ENCODE data around the gene IRF8. TPM values are rescaled to one million over a fixed set of nuclear protein-coding genes. Genes with fewer than 3 reads are reported as not detected.
A peak's percentile ranks its signal among the peaks of the same experiment; 100 is the strongest.

IRF8 gene
- total RNA-seq, 2 experiments from 2014 or later = 323 to 328 TPM

DNA sequence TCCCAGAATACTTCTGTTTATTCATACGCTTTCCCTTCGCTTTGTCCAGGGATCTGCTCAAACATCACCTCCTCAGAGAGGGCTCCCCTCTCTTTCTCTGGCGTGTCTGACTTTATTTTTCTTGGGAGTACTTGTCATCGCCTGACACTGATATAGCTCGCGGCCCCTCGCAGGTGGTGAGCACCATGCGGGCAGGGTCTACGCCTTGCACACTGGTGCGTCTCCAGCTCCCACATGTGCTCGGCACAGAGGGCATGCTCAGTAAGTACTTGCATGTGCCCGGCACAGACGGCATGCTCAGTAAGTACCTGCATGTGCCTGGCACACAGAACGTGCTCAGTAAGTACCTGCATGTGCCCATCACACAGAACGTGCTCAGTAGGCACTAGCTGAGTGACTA lies 57.5 kb downstream of the IRF8 start:
- DNase-seq = no peak
- H3K9me3 Mint-ChIP-seq = no peaks in the 10 kb centered on the region
- H3K36me3 Mint-ChIP-seq (ENCODE audit: low read depth) = no peaks in the 10 kb centered on the region
- H3K27me3 Mint-ChIP-seq (ENCODE audit: low read depth) = no peaks in the 10 kb centered on the region
- H3K27ac Mint-ChIP-seq = no peak overlapping the region
- CTCF ChIA-PET = no interaction called here
- H3K4me3 Mint-ChIP-seq = no peak overlapping the region
- H3K4me1 Mint-ChIP-seq (ENCODE audit: low read depth) = peaks cover 21% of the 10 kb centered on the region
- intact Hi-C loops (cut with micrococcal nuclease) = no loop called here

DNA sequence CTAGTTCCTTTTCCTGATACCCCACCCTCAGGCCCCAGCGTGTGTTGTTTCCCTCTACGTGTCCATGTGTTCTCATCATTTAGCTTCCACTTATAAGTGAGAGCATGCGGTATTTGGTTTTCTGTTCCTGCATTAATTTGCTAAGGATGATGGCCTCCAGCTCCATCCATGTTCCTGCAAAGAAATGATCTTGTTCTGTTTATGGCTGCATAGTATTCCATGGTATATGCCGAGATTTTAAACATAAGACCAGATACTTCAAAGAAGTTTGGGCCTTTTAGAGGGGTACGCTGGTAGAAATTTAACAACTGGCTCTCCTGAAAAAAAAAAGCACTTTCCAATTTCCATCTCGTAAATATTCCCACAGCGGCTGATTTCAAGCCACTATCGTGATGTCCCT lies 59.8 kb downstream of the IRF8 start:
- Mint-ChIP-seq H3K36me3 (ENCODE audit: low read depth) (no peaks in the 10 kb centered on the region), H3K9me3 (no peaks in the 10 kb centered on the region), H3K4me3 (no peak overlapping the region), H3K4me1 (ENCODE audit: low read depth) (peaks cover 21% of the 10 kb centered on the region), H3K27me3 (ENCODE audit: low read depth) (no peaks in the 10 kb centered on the region), H3K27ac (no peak overlapping the region)
- no peak for DNase-seq
- intact Hi-C loops (cut with micrococcal nuclease) = no loop called here
- CTCF ChIA-PET = interaction anchor here (0.6 kb wide), 1 partner anchor 1169 kb away, joined by 8 read pairs; no protein-coding TSS in a partner anchor

DNA sequence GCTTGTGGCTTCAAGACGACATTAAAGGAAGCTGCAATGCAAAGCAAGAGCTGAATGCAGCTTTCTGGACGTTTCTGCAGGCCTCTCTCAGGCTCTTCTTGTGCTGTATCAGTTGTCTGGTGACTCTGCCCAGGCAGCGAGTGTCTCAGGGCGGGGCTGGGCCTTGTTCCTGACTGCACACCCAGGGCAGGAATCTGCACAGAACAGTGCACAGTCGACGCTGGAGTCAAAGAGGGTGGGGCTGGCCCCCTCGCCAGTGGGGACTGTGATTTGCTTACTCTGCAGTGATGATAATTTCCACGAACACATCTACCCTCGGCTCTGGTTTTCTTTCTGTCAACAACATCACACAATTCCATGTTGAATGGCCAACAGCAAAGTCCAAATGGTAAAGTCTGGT lies 60.7 kb downstream of the IRF8 start:
- CTCF ChIA-PET = no interaction called here
- no peaks in the 10 kb centered on the region for H3K36me3 Mint-ChIP-seq (ENCODE audit: low read depth)
- intact Hi-C loops (cut with micrococcal nuclease) = no loop called here
- H3K9me3 Mint-ChIP-seq = no peaks in the 10 kb centered on the region
- no peak for DNase-seq
- H3K4me1 Mint-ChIP-seq (ENCODE audit: low read depth) = peaks cover 21% of the 10 kb centered on the region
- H3K27me3 Mint-ChIP-seq (ENCODE audit: low read depth) = no peaks in the 10 kb centered on the region
- no peak overlapping the region for H3K27ac Mint-ChIP-seq
- no peak overlapping the region for H3K4me3 Mint-ChIP-seq

DNA sequence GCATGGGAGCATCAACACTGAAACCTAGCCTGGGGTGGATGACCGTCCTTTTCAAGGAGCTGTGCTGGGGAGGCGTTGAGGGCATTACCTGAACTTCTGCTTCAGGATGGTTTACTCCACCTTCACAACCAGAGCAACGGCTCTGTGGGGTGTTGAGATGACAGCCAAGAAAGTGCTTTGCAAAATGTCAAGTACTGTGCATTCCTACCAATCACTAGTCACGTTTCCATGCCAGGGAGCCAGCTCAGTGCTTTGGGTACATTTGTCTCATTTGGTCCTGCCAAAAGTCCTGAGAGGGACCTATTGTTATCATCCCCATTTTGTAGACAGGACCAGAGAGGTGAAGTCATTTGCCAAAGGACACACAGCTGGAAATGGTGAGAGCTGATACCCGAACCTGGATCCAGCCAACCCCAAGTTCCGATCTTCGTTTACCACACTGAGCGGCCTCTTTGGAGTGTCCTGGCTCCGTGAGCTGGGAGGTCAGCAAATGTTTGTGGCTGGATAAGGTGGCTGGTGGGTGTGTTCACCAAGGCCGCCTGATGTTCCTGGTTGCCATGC lies 61.6 kb downstream of the IRF8 start:
- H3K27me3 Mint-ChIP-seq (ENCODE audit: low read depth) = no peaks in the 10 kb centered on the region
- H3K4me3 Mint-ChIP-seq = no peak overlapping the region
- no peaks in the 10 kb centered on the region for H3K36me3 Mint-ChIP-seq (ENCODE audit: low read depth)
- CTCF ChIA-PET = no interaction called here
- DNase-seq = no peak
- peaks cover 14% of the 10 kb centered on the region for H3K4me1 Mint-ChIP-seq (ENCODE audit: low read depth)
- intact Hi-C loops (cut with micrococcal nuclease) = no loop called here
- no peaks in the 10 kb centered on the region for H3K9me3 Mint-ChIP-seq
- no peak overlapping the region for H3K27ac Mint-ChIP-seq

DNA sequence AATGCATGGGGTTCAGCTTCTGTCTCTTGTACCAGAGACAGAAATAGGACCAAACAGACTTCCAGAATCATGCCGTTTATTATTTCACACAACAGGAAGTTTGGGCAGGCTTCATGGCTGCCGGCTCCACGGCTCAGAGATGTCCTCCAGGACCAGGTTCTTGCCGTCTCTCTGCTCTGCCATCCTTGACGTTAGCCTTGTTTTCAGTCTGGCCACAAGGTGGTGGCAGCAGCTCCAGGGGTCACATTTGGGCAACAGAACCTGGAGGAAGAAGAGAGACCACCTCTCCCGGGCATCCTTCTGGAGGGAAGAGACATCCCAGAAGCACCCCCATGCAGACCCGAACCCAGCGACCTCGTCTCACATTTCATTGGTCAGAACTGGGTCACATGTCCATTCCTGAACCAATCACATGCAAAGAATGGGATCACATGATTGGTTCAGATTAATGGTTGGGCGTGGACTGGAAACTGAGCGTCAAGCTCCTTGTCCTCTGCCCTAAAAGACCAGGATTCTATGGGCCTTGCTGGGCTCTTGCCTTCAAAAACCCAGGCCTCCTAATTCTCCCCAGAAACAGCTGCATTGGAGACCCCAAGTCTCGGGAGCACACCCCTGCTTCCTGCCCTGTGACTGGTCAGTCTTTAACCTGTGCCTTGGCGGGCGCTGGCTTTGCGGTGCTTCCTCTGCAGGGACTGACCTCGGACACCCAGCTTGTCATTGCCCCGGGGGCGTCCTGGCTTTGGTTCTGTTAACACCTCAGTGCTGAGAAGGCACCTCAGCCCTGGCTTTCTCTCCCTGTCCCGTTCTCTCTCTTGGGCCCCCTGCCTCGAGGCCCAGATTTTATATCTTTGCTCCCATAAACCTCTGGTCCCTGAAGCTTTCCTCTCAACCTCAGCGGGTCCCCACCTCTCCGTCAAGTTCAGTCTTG lies 63.3 kb downstream of the IRF8 start:
- no peaks in the 10 kb centered on the region for H3K9me3 Mint-ChIP-seq
- H3K36me3 Mint-ChIP-seq (ENCODE audit: low read depth) = no peaks in the 10 kb centered on the region
- no peak overlapping the region for H3K27ac Mint-ChIP-seq
- no peaks in the 10 kb centered on the region for H3K27me3 Mint-ChIP-seq (ENCODE audit: low read depth)
- CTCF ChIA-PET = interaction anchor here (3.2 kb wide), 1 partner anchor 25 kb away, joined by 8 read pairs; no protein-coding TSS in a partner anchor
- no peak overlapping the region for H3K4me3 Mint-ChIP-seq
- DNase-seq = no peak
- intact Hi-C loops (cut with micrococcal nuclease) = no loop called here
- peaks cover 8% of the 10 kb centered on the region for H3K4me1 Mint-ChIP-seq (ENCODE audit: low read depth)

DNA sequence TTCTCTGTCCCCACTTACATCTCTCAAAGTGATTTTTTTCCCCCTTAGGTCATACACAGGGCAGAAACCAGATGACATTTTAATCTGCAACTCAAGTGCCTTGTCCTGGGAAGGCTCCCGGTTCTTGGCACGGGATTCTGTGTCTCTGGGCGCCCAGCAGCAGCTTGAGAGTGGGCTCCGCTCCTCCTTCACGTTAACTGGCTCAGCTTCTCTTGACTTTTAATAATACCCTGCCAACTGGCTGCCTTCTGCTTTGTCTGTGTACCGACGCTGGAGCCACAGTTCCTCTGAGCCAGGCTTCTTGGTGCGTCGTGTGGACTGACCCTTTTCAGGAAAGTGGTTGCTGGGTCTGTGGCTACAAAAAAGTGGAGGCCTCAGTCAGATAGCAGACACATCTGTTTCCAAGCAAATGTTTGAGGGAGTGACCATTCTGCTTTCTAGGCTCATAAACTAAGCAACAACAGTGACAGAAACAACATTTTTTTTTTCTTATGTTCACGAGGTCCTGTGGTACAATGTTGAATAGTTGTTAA lies 64.9 kb downstream of the IRF8 start:
- Mint-ChIP-seq H3K27ac (no peak overlapping the region), H3K36me3 (ENCODE audit: low read depth) (no peaks in the 10 kb centered on the region), H3K4me3 (no peak overlapping the region), H3K4me1 (ENCODE audit: low read depth) (peaks cover 18% of the 10 kb centered on the region), H3K27me3 (ENCODE audit: low read depth) (no peaks in the 10 kb centered on the region), H3K9me3 (no peaks in the 10 kb centered on the region)
- no peak for DNase-seq
- intact Hi-C loops (cut with micrococcal nuclease) = no loop called here
- CTCF ChIA-PET = interaction anchor here (3.2 kb wide), 1 partner anchor 24 kb away, joined by 8 read pairs; no protein-coding TSS in a partner anchor

DNA sequence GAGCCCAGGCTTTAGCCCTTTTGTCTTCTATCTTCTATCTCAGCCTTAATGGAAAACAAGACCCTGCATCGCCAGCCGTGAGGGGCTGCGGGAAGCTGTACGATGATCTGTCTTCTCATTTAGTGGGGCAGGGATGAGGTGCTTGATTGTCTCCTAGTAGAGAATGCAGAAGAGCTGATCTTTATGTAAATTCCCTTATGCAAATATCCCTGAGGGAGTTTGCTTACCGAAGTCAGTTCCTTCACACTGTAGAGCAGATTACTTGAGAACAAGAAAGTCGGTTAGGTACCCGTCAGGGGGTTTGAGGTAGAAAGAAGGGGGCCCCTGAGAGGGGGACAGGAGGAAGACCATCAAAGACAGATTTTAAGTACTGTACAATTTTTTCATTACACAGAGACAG lies 66.2 kb downstream of the IRF8 start:
- Mint-ChIP-seq H3K4me3 (no peak overlapping the region), H3K27ac (no peak overlapping the region), H3K27me3 (ENCODE audit: low read depth) (no peaks in the 10 kb centered on the region), H3K4me1 (ENCODE audit: low read depth) (peaks cover 30% of the 10 kb centered on the region), H3K36me3 (ENCODE audit: low read depth) (no peaks in the 10 kb centered on the region), H3K9me3 (no peaks in the 10 kb centered on the region)
- CTCF ChIA-PET = interaction anchor here (1.0 kb wide), 1 partner anchor 14 kb away, joined by 3 read pairs; no protein-coding TSS in a partner anchor
- intact Hi-C loops (cut with micrococcal nuclease) = no loop called here
- DNase-seq = no peak

DNA sequence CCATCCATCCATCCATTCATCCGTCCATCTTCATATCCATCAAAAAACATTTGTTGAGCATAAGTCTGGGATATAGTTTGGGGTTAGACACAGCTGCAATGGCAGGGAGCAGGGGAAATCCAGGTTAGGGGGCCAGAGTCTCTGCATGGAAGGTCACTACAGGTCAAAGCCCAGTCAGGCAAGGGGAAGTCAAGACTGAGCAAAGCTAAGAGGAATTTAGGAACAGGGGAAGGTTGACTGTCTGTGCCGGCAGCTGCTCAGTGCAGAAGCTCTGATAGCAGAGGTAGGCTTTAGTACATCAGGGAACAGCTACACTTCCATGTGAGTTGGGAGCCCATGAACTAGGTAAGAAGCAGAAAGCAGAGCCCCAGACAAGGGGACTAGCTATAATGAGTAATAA lies 68.1 kb downstream of the IRF8 start:
- H3K36me3 Mint-ChIP-seq (ENCODE audit: low read depth) = no peaks in the 10 kb centered on the region
- no peak for DNase-seq
- CTCF ChIA-PET = interaction anchor here (1.1 kb wide), 1 partner anchor 17 kb away, joined by 4 read pairs; no protein-coding TSS in a partner anchor
- no peak overlapping the region for H3K27ac Mint-ChIP-seq
- H3K9me3 Mint-ChIP-seq = no peaks in the 10 kb centered on the region
- intact Hi-C loops (cut with micrococcal nuclease) = no loop called here
- peaks cover 2% of the 10 kb centered on the region for H3K27me3 Mint-ChIP-seq (ENCODE audit: low read depth)
- peaks cover 36% of the 10 kb centered on the region for H3K4me1 Mint-ChIP-seq (ENCODE audit: low read depth)
- H3K4me3 Mint-ChIP-seq = no peak overlapping the region

DNA sequence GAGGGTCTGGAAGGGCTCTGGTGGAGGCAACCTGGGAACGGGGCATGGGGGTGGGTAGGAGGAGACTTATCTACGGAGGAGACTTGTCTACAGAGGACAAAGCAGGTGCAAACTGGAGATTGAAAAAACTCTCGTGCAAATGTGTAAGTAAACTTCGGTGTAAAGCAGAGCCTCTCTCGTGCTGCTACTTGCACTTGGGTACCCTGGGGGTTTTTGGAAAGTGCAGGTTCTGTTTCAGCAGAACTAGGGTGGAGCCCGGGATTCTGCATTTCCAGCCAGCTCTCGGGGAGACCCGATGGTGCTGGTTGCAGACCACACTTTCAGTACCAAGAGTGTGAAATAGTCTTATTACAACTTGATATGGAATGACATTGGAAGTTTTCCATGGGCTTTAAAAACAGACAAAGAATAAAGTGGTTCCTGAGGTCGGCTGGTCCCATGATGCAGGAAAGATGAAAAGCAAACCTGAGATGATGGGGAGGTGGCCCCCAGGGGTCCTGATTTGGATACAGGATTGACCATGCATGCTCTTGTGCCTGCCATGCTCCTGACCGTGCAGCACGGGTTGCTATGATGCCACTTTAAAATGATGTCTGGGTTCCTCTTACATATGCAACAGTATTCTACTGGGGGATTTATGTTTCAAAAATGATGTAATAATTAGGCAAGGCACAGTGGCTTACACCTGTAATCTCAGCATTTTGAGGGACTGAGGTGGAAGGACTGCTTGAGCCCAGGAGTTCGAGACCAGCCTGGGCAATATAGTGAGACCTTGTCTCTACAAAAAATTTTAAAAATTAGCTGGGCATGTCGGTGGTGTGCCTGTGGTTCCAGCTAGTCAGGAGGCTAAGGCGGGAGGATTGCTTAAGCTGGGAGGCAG lies 69.3 kb downstream of the IRF8 start:
- CTCF ChIA-PET = interaction anchor here (1.1 to 1.7 kb wide), 2 partner anchors 18 to 19 kb away, joined by 4 to 6 read pairs; no protein-coding TSS in a partner anchor
- Mint-ChIP-seq H3K27me3 (ENCODE audit: low read depth) (peaks cover 2% of the 10 kb centered on the region), H3K36me3 (ENCODE audit: low read depth) (no peaks in the 10 kb centered on the region), H3K4me3 (no peak overlapping the region), H3K4me1 (ENCODE audit: low read depth) (peaks cover 36% of the 10 kb centered on the region), H3K9me3 (no peaks in the 10 kb centered on the region), H3K27ac (no peak overlapping the region)
- no peak for DNase-seq
- intact Hi-C loops (cut with micrococcal nuclease) = no loop called here

DNA sequence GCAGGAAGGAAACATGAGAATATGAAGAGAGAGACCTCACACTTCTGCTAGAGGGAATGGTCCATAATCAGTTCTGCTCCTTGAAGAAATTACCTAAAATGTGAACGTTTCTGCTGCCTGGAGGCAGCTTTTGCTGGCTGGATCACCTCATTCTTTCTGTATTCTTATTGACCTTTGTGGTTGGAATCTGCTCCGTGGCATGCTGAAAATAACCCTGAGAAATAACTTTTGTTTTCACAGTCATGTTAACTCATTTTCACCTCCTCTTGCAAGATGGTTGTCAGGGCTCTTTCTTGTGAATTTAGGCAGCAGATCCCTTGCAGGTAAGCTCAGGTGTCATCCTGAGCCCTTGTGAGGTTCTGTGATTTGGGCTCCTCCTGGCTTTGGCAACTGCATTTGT lies 70.2 kb downstream of the IRF8 start:
- intact Hi-C loops (cut with micrococcal nuclease) = no loop called here
- Mint-ChIP-seq H3K4me3 (no peak overlapping the region), H3K27me3 (ENCODE audit: low read depth) (peaks cover 2% of the 10 kb centered on the region), H3K4me1 (ENCODE audit: low read depth) (peaks cover 36% of the 10 kb centered on the region), H3K9me3 (peaks cover 3% of the 10 kb centered on the region), H3K36me3 (ENCODE audit: low read depth) (no peaks in the 10 kb centered on the region), H3K27ac (peak overlapping the region; percentile 66)
- CTCF ChIA-PET = interaction anchor here (1.7 kb wide), 1 partner anchor 18 kb away, joined by 6 read pairs; no protein-coding TSS in a partner anchor
- DNase-seq = peak; percentile 41

DNA sequence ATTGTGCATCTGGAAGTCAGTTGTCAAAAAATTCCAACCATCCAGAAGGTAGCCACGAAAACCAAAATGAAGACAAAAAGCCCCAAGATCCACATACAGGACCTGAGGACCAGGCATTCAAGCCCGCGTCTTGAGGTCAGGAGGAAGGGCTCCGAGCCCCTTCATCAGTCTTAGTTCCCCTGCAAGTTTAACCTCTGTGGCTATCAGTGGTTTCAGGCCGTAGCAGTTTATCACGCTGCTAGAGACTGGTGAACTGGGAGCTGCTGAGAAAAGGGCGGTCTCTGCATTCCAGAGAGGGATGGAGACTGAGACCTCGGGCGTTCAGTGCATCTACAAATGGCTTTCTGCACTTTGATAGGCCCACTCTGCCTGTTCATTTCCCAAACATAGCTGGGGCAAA lies 70.6 kb downstream of the IRF8 start:
- Mint-ChIP-seq H3K4me3 (no peak overlapping the region), H3K36me3 (ENCODE audit: low read depth) (no peaks in the 10 kb centered on the region), H3K4me1 (ENCODE audit: low read depth) (peaks cover 36% of the 10 kb centered on the region), H3K27ac (no peak overlapping the region), H3K27me3 (ENCODE audit: low read depth) (peaks cover 2% of the 10 kb centered on the region), H3K9me3 (peaks cover 3% of the 10 kb centered on the region)
- CTCF ChIA-PET = interaction anchor here (1.7 kb wide), 1 partner anchor 17 kb away, joined by 6 read pairs; no protein-coding TSS in a partner anchor
- DNase-seq = no peak
- intact Hi-C loops (cut with micrococcal nuclease) = no loop called here

Data from activated naive CD4-positive, alpha-beta T cell treated with anti-CD3 and anti-CD28 coated beads for 36 hours (primary cell).